A549 (cell line): Measurements from ENCODE around the gene KRTDAP. TPM values are rescaled to one million over a fixed set of nuclear protein-coding genes. Genes with fewer than 3 reads are reported as not detected.
A peak's percentile ranks its signal among the peaks of the same experiment; 100 is the strongest.

Experiments
- ATAC-seq, 2 experiments: fragments of 200-7000 bp in 1 of 2; fragments of >200 bp in 1 of 2; cut with Nextera tagmentation in 1 of 2; cut with Tn5 transposase in 1 of 2; 3 replicates each; pipeline versions ENCODE4 v1.8.0 to v1.9.1; 2018 to 2020; ENCODE audit warnings: mild to moderate bottlenecking in 1 of 2, moderate library complexity in 1 of 2
- CTCF ChIA-PET: fragments of 300-600 bp; sonication (Branson Sonifier 250); formaldehyde crosslinking; extraction: SDS; loops from one replicate; lab custom pipeline; 2021; ENCODE audit warnings: antibody characterized with exemption, inconsistent platforms; lab: Yijun Ruan, JAX
- POLR2A ChIA-PET: fragments of 350-600 bp; formaldehyde crosslinking; extraction: SDS; loops from one replicate; lab custom pipeline; 2021; ENCODE audit warnings: antibody characterized with exemption, inconsistent platforms; lab: Yijun Ruan, JAX
- DNase-seq, 2 experiments: peaks; one replicate each; pipeline versions ENCODE4 v3.0.0 to v3.0.0-alpha.2; 2011 to 2016; ENCODE audit warnings: low read depth in 1 of 2, low spot score in 1 of 2
- FAIRE-seq: peaks from 2 replicates; lab custom pipeline; 2011; peaks lifted over from hg19 to GRCh38; lab: Jason Lieb, UNC
- H3K27ac ChIP-seq, 2 experiments: fragments of >200 bp; sonication (Bioruptor Twin); formaldehyde crosslinking; 3 replicates each; pipeline ENCODE4 v1.5.1; 2016 to 2017
- H3K4me1 ChIP-seq: fragments of >200 bp; sonication (Bioruptor Twin); formaldehyde crosslinking; 3 replicates; pipeline ENCODE4 v1.6.1; 2016
- H3K4me2 ChIP-seq: fragments of >200 bp; sonication (Bioruptor Twin); formaldehyde crosslinking; 3 replicates; pipeline ENCODE4 v1.6.1; 2016
- H3K4me3 ChIP-seq: fragments of >200 bp; sonication (Bioruptor Twin); formaldehyde crosslinking; 3 replicates; pipeline ENCODE4 v1.5.1; 2016
- H3K9me3 ChIP-seq: fragments of >200 bp; sonication (Bioruptor Twin); formaldehyde crosslinking; 3 replicates; pipeline ENCODE4 v1.6.1; 2016
- CBX2 ChIP-seq: fragments of 200-600 bp; sonication (generic); IDR thresholded peaks from 2 replicates; pipeline ENCODE4 v1.6.1; 2016; ENCODE audit warnings: low read depth, mild to moderate bottlenecking, borderline replicate concordance
- CHD4 ChIP-seq: fragments of 200-600 bp; sonication (generic); IDR thresholded peaks from 2 replicates; pipeline ENCODE4 v1.6.1; 2016; ENCODE audit warnings: antibody characterized with exemption, mild to moderate bottlenecking, borderline replicate concordance
- CTCF ChIP-seq: fragments of >200 bp; sonication (Bioruptor Twin); formaldehyde crosslinking; IDR thresholded peaks from 3 replicates; pipeline ENCODE4 v1.5.1; 2016
- EHF ChIP-seq: fragments of 250-450 bp; sonication (Bioruptor Pico); IDR thresholded peaks from 2 replicates; pipeline ENCODE4 v1.5.0; 2020; ENCODE audit warnings: mild to moderate bottlenecking
- EP300 ChIP-seq, 2 experiments: fragments of >200 bp; sonication (Bioruptor Twin); formaldehyde crosslinking; IDR thresholded peaks; 2 replicates in 1 of 2; 3 replicates in 1 of 2; pipeline ENCODE4 v1.6.1; 2016 to 2017
- ESRRA ChIP-seq: fragments of 150-350 bp; IDR thresholded peaks from 2 replicates; pipeline ENCODE4 v1.6.1; 2014; ENCODE audit warnings: mild to moderate bottlenecking, low read length, borderline replicate concordance
- FOSB ChIP-seq: fragments of 250-450 bp; sonication (Bioruptor Pico); IDR thresholded peaks from 2 replicates; pipeline ENCODE4 v1.5.0; 2020; ENCODE audit warnings: mild to moderate bottlenecking, moderate library complexity
- GATA3 ChIP-seq: IDR thresholded peaks from 2 replicates; pipeline ENCODE4 v1.6.1; 2012; ENCODE audit warnings: borderline replicate concordance
- KDM5A ChIP-seq: fragments of 200-600 bp; sonication (generic); IDR thresholded peaks from 2 replicates; pipeline ENCODE4 v1.6.1; 2016; ENCODE audit warnings: antibody characterized with exemption, mild to moderate bottlenecking
- MAFK ChIP-seq: fragments of 450-650 bp; IDR thresholded peaks from 2 replicates; pipeline ENCODE4 v1.6.1; 2014; ENCODE audit not compliant: partially characterized antibody
- NPAS2 ChIP-seq: fragments of 250-450 bp; sonication (Bioruptor Pico); IDR thresholded peaks from 2 replicates; pipeline ENCODE4 v1.8.0; 2022; ENCODE audit warnings: mild to moderate bottlenecking, moderate library complexity, borderline replicate concordance
- NR3C1 ChIP-seq: fragments of >200 bp; sonication (Bioruptor Twin); formaldehyde crosslinking; IDR thresholded peaks from 3 replicates; pipeline ENCODE4 v1.6.1; 2017
- POLR2A ChIP-seq: IDR thresholded peaks from 2 replicates; pipeline ENCODE4 v1.6.1; 2012; ENCODE audit warnings: mild to moderate bottlenecking, low read length
- POLR2AphosphoS2 ChIP-seq: conservative IDR thresholded peaks from 2 replicates; pipeline ENCODE4 v1.6.1; 2012; ENCODE audit warnings: low read length, improper control_type of control experiment, inconsistent platforms
- RCOR1 ChIP-seq: fragments of 150-350 bp; IDR thresholded peaks from 2 replicates; pipeline ENCODE4 v1.6.1; 2014; ENCODE audit warnings: antibody characterized with exemption, low read length, low read depth
- RFX5 ChIP-seq: fragments of 450-650 bp; IDR thresholded peaks from 2 replicates; pipeline ENCODE4 v1.7.1; 2014; ENCODE audit warnings: antibody characterized with exemption, mild to moderate bottlenecking, moderate library complexity
- TFCP2L1 ChIP-seq: fragments of 250-450 bp; sonication (Bioruptor Pico); IDR thresholded peaks from 2 replicates; pipeline ENCODE4 v1.5.0; 2021; ENCODE audit warnings: mild to moderate bottlenecking
- USF2 ChIP-seq: fragments of 450-650 bp; IDR thresholded peaks from 2 replicates; pipeline ENCODE4 v1.6.1; 2014; ENCODE audit warnings: antibody characterized with exemption
- ZC3H11A ChIP-seq: fragments of 450-650 bp; IDR thresholded peaks from 2 replicates; pipeline ENCODE4 v1.6.1; 2014; ENCODE audit warnings: antibody characterized with exemption, mild to moderate bottlenecking
- WGBS: methylation state at CpG from one replicate; pipeline ENCODE4 v1.1.6; 2017; ENCODE audit errors: missing lambda C conversion rate; 5-methylcytosine and 5-hydroxymethylcytosine counted together
- polyA plus RNA-seq, 4 experiments: library from polyadenylated mRNA; depleted of rRNA in 3 of 4; stranded (reverse); fragments of >200 nt; fragmentation: RNase III in 1 of 4; extraction: RNeasy Plus Mini Kit Qiagen cat#74134 plus additional on column Dnase treatment in 1 of 4; gene quantifications; 2 replicates in 3 of 4; 3 replicates in 1 of 4; pipeline ENCODE4 v1.2.3, GENCODE V29; 2011 to 2017
- TF ChIP-seq, protein P1 (sequence below): fragments of 250-450 bp; sonication (Bioruptor Pico); IDR thresholded peaks from 2 replicates; pipeline ENCODE4 v1.5.0; 2021; ENCODE audit warnings: mild to moderate bottlenecking, moderate library complexity, borderline replicate concordance
- TF ChIP-seq, protein P2 (sequence below): fragments of >200 bp; sonication (Bioruptor Twin); formaldehyde crosslinking; IDR thresholded peaks from 2 replicates; pipeline ENCODE4 v1.6.1; 2016

KRTDAP gene
- polyA plus RNA-seq, 2 of the 4 experiments (the other 2 are of a cell fraction) = not detected

DNA sequence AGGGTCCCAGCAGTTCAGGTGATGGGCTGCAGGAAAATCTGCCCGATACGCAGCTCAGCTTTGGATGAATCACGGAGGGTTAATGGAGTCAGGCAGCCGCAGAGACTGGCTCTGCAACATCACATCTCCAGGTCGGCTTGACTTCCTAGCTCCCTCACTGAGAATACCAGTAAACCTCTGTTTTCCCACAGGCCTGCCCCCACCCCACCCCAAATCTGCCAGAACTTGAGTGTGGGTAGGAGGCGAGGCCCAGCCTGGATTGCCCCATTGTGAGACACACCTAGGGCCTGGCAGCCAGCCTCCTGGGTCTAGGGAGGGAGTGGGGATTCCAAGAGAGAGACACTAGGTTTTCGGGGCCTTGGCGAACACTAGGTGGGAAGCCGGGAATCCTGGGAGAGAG, 3.7 kb upstream of the KRTDAP start:
- WGBS = 78% methylated on average over 9 of the region's 9 CpGs
- DNase-seq = no peak
- ATAC-seq = no peak
- H3K27ac ChIP-seq = no peak overlapping the region
- FAIRE-seq = no peak
- no peaks in the 10 kb centered on the region; the same call in 2 of the 3 replicates for H3K4me1 ChIP-seq
- CTCF ChIA-PET = interaction anchor here (0.9 to 10.4 kb wide), 7 partner anchors 10 to 225 kb away, joined by 3 to 256 read pairs (median 9); partner anchors contain the start of genes FFAR1, FFAR3 and USF2
- POLR2A ChIA-PET = no interaction called here
- no peak for TF ChIP-seq ZC3H11A
- 0 out of 2 replicates have a peak, but pooled peaks have one; percentile 7 for TF ChIP-seq POLR2A
- H3K9me3 ChIP-seq = no peaks in the 10 kb centered on the region
- H3K4me2 ChIP-seq = no peak overlapping the region
- no peak overlapping the region for H3K4me3 ChIP-seq

DNA sequence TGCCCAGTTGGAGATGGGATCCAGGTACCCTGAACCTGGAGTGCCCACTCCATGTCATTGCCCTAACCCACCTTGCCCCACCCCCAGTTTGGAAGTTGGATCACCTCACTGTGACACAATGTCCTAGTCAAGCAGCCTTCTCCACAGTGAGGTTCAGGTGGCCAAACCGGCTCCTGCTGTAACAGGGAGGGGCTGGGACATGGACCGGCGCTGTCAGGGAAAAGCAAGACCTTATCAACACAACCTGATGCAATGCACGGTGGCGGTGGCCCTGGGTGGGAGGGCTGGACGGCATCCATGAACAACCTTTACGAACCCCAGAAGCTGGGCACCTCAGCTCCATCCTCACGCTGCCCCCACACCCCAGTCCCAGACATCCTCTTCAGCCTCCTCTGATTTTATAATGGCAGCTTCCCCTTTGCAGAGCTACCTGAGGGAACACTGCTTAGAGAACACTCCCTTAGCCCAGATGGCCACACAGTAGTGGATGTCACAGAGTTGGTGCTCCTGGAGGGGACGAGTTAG, 1.6 kb upstream of the KRTDAP start:
- Histone ChIP-seq H3K27ac (no peak overlapping the region), H3K4me2 (no peak overlapping the region), H3K4me1 (no peaks in the 10 kb centered on the region; the same call in 2 of the 3 replicates)
- POLR2A ChIA-PET = interaction anchor here (1.3 kb wide), 1 partner anchor 18 kb away, joined by 3 read pairs; no protein-coding TSS in a partner anchor
- CTCF ChIA-PET = interaction anchor here (0.6 to 10.4 kb wide), 14 partner anchors 9 to 455 kb away, joined by 3 to 256 read pairs (median 4); partner anchors contain the start of genes FFAR1 and FFAR3
- no peak for TF ChIP-seq FOSB
- TF ChIP-seq KDM5A = no peak
- TF ChIP-seq ESRRA = no peak
- no peak for TF ChIP-seq RFX5
- no peak for TF ChIP-seq ZC3H11A
- TF ChIP-seq EP300 (IDR thresholded peaks at IDR 0.05) = no peak
- TF ChIP-seq CHD4 = no peak
- TF ChIP-seq, all 56 proteins: peak for 0
- 26% methylated on average over 9 of the region's 9 CpGs for WGBS
- ATAC-seq (no peak), DNase-seq (no peak), FAIRE-seq (no peak)
- Histone ChIP-seq H3K9me3 (no peaks in the 10 kb centered on the region), H3K4me3 (no peak overlapping the region)

- ChIA-PET CTCF (interaction anchor here (0.8 to 10.4 kb wide), 7 partner anchors 7 to 136 kb away, joined by 3 to 256 read pairs (median 23); partner anchors contain the start of genes FFAR1 and FFAR3), POLR2A (no interaction called here)
- Histone ChIP-seq H3K4me3 (no peak overlapping the region), H3K27ac (no peak overlapping the region), H3K4me2 (no peak overlapping the region), H3K4me1 (no peaks in the 10 kb centered on the region), H3K9me3 (no peaks in the 10 kb centered on the region)
- WGBS = 50% methylated on average over 16 of the region's 16 CpGs
- ATAC-seq = no peak
- TF ChIP-seq MAFK = no peak
- no peak for TF ChIP-seq ZC3H11A
- peak; percentile 59 for TF ChIP-seq USF2
- no peak for TF ChIP-seq EHF (CRISPR knock-in tag)
- TF ChIP-seq POLR2AphosphoS2 = no peak
- TF ChIP-seq, protein P1, sequence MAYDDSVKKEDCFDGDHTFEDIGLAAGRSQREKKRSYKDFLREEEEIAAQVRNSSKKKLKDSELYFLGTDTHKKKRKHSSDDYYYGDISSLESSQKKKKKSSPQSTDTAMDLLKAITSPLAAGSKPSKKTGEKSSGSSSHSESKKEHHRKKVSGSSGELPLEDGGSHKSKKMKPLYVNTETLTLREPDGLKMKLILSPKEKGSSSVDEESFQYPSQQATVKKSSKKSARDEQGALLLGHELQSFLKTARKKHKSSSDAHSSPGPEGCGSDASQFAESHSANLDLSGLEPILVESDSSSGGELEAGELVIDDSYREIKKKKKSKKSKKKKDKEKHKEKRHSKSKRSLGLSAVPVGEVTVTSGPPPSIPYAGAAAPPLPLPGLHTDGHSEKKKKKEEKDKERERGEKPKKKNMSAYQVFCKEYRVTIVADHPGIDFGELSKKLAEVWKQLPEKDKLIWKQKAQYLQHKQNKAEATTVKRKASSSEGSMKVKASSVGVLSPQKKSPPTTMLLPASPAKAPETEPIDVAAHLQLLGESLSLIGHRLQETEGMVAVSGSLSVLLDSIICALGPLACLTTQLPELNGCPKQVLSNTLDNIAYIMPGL (CRISPR knock-in tag) = no peak
- TF ChIP-seq RCOR1 = no peak
- TF ChIP-seq, protein P2, sequence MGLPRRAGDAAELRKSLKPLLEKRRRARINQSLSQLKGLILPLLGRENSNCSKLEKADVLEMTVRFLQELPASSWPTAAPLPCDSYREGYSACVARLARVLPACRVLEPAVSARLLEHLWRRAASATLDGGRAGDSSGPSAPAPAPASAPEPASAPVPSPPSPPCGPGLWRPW = no peak
- DNase-seq = no peak
- FAIRE-seq = no peak
These were observed 1.6 kb downstream of the KRTDAP start for GRCh38 chr19:35488677-35489076.

DNA sequence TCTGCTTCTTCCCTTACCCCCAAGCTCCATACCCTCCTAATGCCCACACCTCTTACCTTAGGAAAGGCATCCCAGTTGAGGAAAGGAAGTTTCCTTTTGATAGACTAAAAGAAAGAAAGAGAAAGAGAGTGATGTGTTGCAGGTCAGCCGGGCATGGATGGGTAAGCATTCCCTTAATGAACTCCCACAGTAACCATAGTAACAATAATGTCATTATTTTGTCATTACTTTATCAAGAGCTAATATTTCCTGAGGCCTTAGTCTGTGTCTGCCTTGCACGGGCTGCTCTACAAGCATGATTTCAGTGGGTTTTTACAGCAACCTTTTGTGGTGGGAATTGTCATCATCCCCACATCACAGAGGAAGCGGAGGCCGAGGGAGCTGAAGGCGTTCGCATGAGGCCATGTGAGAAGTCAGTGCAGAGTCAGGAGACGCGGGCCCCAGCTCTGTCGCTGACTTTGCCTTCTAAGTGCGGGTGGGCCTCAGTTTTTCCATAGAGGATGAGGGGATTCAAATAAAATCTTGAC, 2.5 kb downstream of the KRTDAP start:
- ATAC-seq (no peak), DNase-seq (no peak)
- no peak overlapping the region for H3K4me3 ChIP-seq
- H3K4me1 ChIP-seq = no peaks in the 10 kb centered on the region
- TF ChIP-seq NPAS2 (CRISPR knock-in tag) (no peak), GATA3 (no peak), CTCF (no peak), NR3C1 (no peak), CBX2 (no peak), TFCP2L1 (CRISPR knock-in tag) (no peak)
- TF ChIP-seq, protein P1 (CRISPR knock-in tag) = no peak
- TF ChIP-seq, all 56 proteins: peak for 0
- peak; percentile 7 for FAIRE-seq
- WGBS = 72% methylated on average over 10 of the region's 10 CpGs
- CTCF ChIA-PET = interaction anchor here (0.8 to 8.6 kb wide), 13 partner anchors 8 to 219 kb away, joined by 3 to 86 read pairs (median 6); partner anchors contain the start of gene USF2
- no peak overlapping the region for H3K27ac ChIP-seq
- H3K4me2 ChIP-seq = no peak overlapping the region
- no peaks in the 10 kb centered on the region for H3K9me3 ChIP-seq
- POLR2A ChIA-PET = no interaction called here
